HCT116 (cell line): ENCODE data around the gene FHIT. TPM values are rescaled to one million over a fixed set of nuclear protein-coding genes. Genes with fewer than 3 reads are reported as not detected.

Source experiments
- ATAC-seq: fragments of 200-7000 bp; cut with Tn5 transposase; 2 replicates; pipeline ENCODE4 v1.9.1; 2020; ENCODE audit warnings: mild to moderate bottlenecking, moderate library complexity
- BruUV-seq: library from RNA; stranded (reverse); fragments of 400-500 nt; replicated peaks from 2 replicates; lab custom pipeline; 2021; lab: Mats Ljungman, UMichigan
- CTCF ChIA-PET: fragments of 300-600 bp; sonication (Branson Sonifier 250); formaldehyde crosslinking; loops from one replicate; lab custom pipeline; 2021; ENCODE audit warnings: antibody characterized with exemption; lab: Charles Lee
- POLR2A ChIA-PET: fragments of 300-600, 350-600 bp; sonication (Branson Sonifier 250); formaldehyde crosslinking; loops from one replicate; lab custom pipeline; 2021; ENCODE audit warnings: antibody characterized with exemption; lab: Charles Lee
- RAD21 ChIA-PET, 2 experiments: fragments of 300-600 bp; sonication (Branson Sonifier 250); formaldehyde crosslinking; loops; one replicate each; lab custom pipeline; 2023; ENCODE audit warnings: low total read pairs in 2 of 2; ENCODE audit not compliant: uncharacterized antibody in 2 of 2, unreplicated experiment in 2 of 2, low non-redundant PET in 1 of 2; lab: Charles Lee
- DNase-seq: peaks from one replicate; pipeline ENCODE4 v3.0.0-alpha.2; 2010; ENCODE audit warnings: low read depth, low spot score
- H2AFZ ChIP-seq: fragments of 200-600 bp; shearing (Covaris generic), sonication (generic); 2 replicates; pipeline ENCODE4 v1.6.1; 2017; ENCODE audit warnings: low read depth, mixed run types, mixed read lengths, antibody characterized with exemption, low read length; ENCODE audit not compliant: poor library complexity, severe bottlenecking
- H3K27ac ChIP-seq: 2 replicates; pipeline ENCODE4 v1.5.1; 2012; ENCODE audit warnings: low read depth, low read length
- H3K27me3 ChIP-seq: fragments of 200-600 bp; sonication (generic); 2 replicates; pipeline ENCODE4 v1.6.1; 2016; ENCODE audit warnings: mixed run types, low read length, mixed read lengths; ENCODE audit not compliant: insufficient read depth
- H3K36me3 ChIP-seq, 2 experiments: fragments of 200-500 bp in 1 of 2; fragments of 200-600 bp in 1 of 2; sonication (Bioruptor generic) in 1 of 2; sonication (generic) in 1 of 2; 2 replicates each; pipeline versions ENCODE4 v1.5.1 to v1.6.1; 2014 to 2016; ENCODE audit warnings: low read length in 2 of 2, inconsistent platforms in 1 of 2, mixed read lengths in 1 of 2, mixed run types in 1 of 2; ENCODE audit not compliant: insufficient read depth in 2 of 2, control insufficient read depth in 1 of 2
- H3K4me1 ChIP-seq, 2 experiments: fragments of 200-600 bp in 1 of 2; sonication (generic) in 1 of 2; 2 replicates each; pipeline versions ENCODE4 v1.5.1 to v1.6.1; 2012 to 2017; ENCODE audit warnings: low read length in 2 of 2, inconsistent platforms in 1 of 2, mild to moderate bottlenecking in 1 of 2, mixed read lengths in 1 of 2, mixed run types in 1 of 2, moderate library complexity in 1 of 2; ENCODE audit not compliant: insufficient read depth in 2 of 2, control insufficient read depth in 1 of 2
- H3K4me2 ChIP-seq: fragments of 200-600 bp; sonication (generic); 2 replicates; pipeline ENCODE4 v1.6.1; 2017; ENCODE audit warnings: mixed run types, low read length, mixed read lengths
- H3K4me3 ChIP-seq, 2 experiments: fragments of 200-600 bp in 1 of 2; sonication (generic) in 1 of 2; replicated peaks in 1 of 2; 2 replicates each; pipeline ENCODE4 v1.5.1; 2011 to 2016; ENCODE audit warnings: low read length in 2 of 2, control low read depth in 1 of 2, low read depth in 1 of 2, mild to moderate bottlenecking in 1 of 2, mixed read lengths in 1 of 2, mixed run types in 1 of 2
- H3K79me2 ChIP-seq: fragments of 200-600 bp; sonication (generic); 2 replicates; pipeline ENCODE4 v1.6.1; 2017; ENCODE audit warnings: mild to moderate bottlenecking, mixed run types, low read length, moderate library complexity, mixed read lengths; ENCODE audit not compliant: insufficient read depth
- H3K9ac ChIP-seq: fragments of 200-600 bp; sonication (generic); 2 replicates; pipeline ENCODE4 v1.6.1; 2016; ENCODE audit warnings: low read length, mixed read lengths
- H3K9me2 ChIP-seq: fragments of 200-600 bp; sonication (generic), shearing (Covaris generic); 2 replicates; pipeline ENCODE4 v1.6.1; 2017; ENCODE audit warnings: mixed run types, mild to moderate bottlenecking, moderate library complexity; ENCODE audit not compliant: insufficient read depth
- H3K9me3 ChIP-seq, 2 experiments: fragments of 200-500 bp in 1 of 2; fragments of 200-600 bp in 1 of 2; sonication (Bioruptor generic) in 1 of 2; sonication (generic) in 1 of 2; 2 replicates each; pipeline ENCODE4 v1.6.1; 2014 to 2017; ENCODE audit warnings: low read length in 2 of 2, mixed read lengths in 2 of 2, inconsistent platforms in 1 of 2, low read depth in 1 of 2, mild to moderate bottlenecking in 1 of 2, mixed run types in 1 of 2, moderate library complexity in 1 of 2; ENCODE audit not compliant: control insufficient read depth in 1 of 2, insufficient read depth in 1 of 2
- H4K20me1 ChIP-seq: fragments of 200-600 bp; sonication (generic), shearing (Covaris generic); 2 replicates; pipeline ENCODE4 v1.6.1; 2017; ENCODE audit warnings: mixed run types, mild to moderate bottlenecking, moderate library complexity; ENCODE audit not compliant: insufficient read depth
- CBX3 ChIP-seq: IDR thresholded peaks from 2 replicates; pipeline ENCODE4 v1.6.1; 2012; ENCODE audit warnings: low read depth
- CEBPB ChIP-seq: IDR thresholded peaks from 2 replicates; pipeline ENCODE4 v1.6.1; 2012; ENCODE audit warnings: low read depth
- CTCF ChIP-seq, 3 experiments: fragments of 200-600 bp in 1 of 3; sonication (generic) in 1 of 3; IDR thresholded peaks in 2 of 3; conservative IDR thresholded peaks in 1 of 3; 2 replicates each; pipeline ENCODE4 v1.5.1; 2012 to 2017; ENCODE audit warnings: low read depth in 2 of 3, low read length in 2 of 3, antibody characterized with exemption in 1 of 3, borderline replicate concordance in 1 of 3, control low read depth in 1 of 3, mild to moderate bottlenecking in 1 of 3, mixed read lengths in 1 of 3, mixed run types in 1 of 3, moderate library complexity in 1 of 3; ENCODE audit not compliant: insufficient read depth in 1 of 3
- ELF1 ChIP-seq: IDR thresholded peaks from 2 replicates; pipeline ENCODE4 v1.6.1; 2012; ENCODE audit warnings: low read depth, borderline replicate concordance
- EZH2phosphoT487 ChIP-seq: fragments of 200-600 bp; IDR thresholded peaks from 2 replicates; pipeline ENCODE4 v1.6.1; 2018; ENCODE audit warnings: antibody characterized with exemption, borderline replicate concordance
- JUND ChIP-seq: IDR thresholded peaks from 2 replicates; pipeline ENCODE4 v1.6.1; 2012
- MAX ChIP-seq: IDR thresholded peaks from 2 replicates; pipeline ENCODE4 v1.6.1; 2012
- POLR2A ChIP-seq: IDR thresholded peaks from 2 replicates; pipeline ENCODE4 v1.7.0; 2011; ENCODE audit warnings: borderline replicate concordance; ENCODE audit not compliant: insufficient read depth, insufficient read length; ENCODE audit errors: extremely low read depth
- POLR2AphosphoS5 ChIP-seq: IDR thresholded peaks from 2 replicates; pipeline ENCODE4 v1.6.1; 2011; ENCODE audit warnings: mild to moderate bottlenecking, low read depth, low read length, moderate library complexity
- SP1 ChIP-seq: IDR thresholded peaks from 2 replicates; pipeline ENCODE4 v1.6.1; 2012; ENCODE audit warnings: low read depth
- SRF ChIP-seq: IDR thresholded peaks from 2 replicates; pipeline ENCODE4 v1.6.1; 2012; ENCODE audit warnings: low read depth
- TCF7L2 ChIP-seq: IDR thresholded peaks from 2 replicates; pipeline ENCODE4 v1.7.0; 2011; ENCODE audit warnings: borderline replicate concordance, inconsistent platforms; ENCODE audit not compliant: insufficient read depth, insufficient read length; ENCODE audit errors: extremely low read depth
- ZNF274 ChIP-seq: fragments of 200-500 bp; sonication (Bioruptor generic); IDR thresholded peaks from 2 replicates; pipeline ENCODE4 v1.6.1; 2014; ENCODE audit warnings: mild to moderate bottlenecking, low read depth, low read length, inconsistent platforms
- intact Hi-C: fragments of 100-400 bp; cut with micrococcal nuclease; formaldehyde crosslinking; loops from 2 replicates; pipeline ENCODE4 v1.10.0; 2022
- total RNA-seq: library from RNA; stranded (reverse); gene quantifications from one replicate; pipeline ENCODE4 v1.2.1, GENCODE V29; 2021; ENCODE audit not compliant: unreplicated experiment
- TF ChIP-seq, protein P1 (sequence below): IDR thresholded peaks from 2 replicates; pipeline ENCODE4 v1.6.1; 2011; ENCODE audit warnings: mild to moderate bottlenecking, low read length, moderate library complexity; ENCODE audit not compliant: insufficient replicate concordance; ENCODE audit errors: extremely low read depth
- TF ChIP-seq, protein P2 (sequence below): IDR thresholded peaks from 2 replicates; pipeline ENCODE4 v1.6.1; 2012; ENCODE audit warnings: low read depth

The FHIT gene
- total RNA-seq, 1 experiment from 2014 or later, result 20.1 TPM

DNA sequence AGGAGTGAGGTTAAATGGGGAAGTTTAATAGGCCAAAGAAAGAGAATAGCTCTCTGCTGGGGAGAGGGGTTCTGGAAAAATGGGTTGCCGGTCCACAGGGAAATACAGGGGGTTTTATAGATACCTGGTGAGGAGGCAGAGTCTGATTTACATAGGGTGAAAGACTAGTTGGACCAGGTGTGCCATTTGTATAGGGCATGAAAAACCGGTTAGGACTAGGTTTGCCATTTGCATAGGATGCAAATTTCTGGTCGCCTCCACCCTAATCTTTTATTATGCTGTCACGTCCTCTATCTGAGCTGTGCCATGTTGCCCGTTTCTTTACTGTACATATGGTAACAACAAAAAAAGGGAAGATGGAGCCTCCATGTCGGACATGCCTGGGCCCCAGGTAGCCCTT lies 960.1 kb downstream of the FHIT start (continued):
- no peak for TF ChIP-seq CTCF (IDR thresholded peaks at IDR 0.05 in 2 of 3, conservative IDR thresholded peaks at IDR 0.05 in 1 of 3; ENCODE audit: borderline replicate concordance in 1 of 3, insufficient read depth in 1 of 3, low read depth in 2 of 3, low read length in 2 of 3)
- TF ChIP-seq, all 23 proteins: peak for 0

DNA sequence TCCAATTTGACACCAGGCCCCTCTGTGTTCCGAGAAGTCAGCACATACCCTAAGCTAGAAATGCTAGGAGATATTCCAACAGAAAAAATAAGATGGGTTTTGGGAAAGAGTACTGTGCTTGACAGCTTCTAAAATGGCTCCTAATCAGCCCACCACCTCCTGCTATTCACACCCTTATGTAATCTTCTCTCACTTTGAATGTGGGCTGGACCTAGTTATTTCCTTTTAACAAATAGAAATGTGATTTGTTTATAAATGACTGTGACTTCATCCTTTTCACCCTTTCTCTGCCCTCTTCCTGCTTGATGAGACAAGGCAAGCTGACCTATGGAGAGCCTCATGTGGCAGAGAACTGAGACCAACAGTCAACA lies 961.1 kb downstream of the FHIT start:
- no peaks in the 10 kb centered on the region for H3K36me3 ChIP-seq
- no peak overlapping the region for H3K9ac ChIP-seq
- ATAC-seq (no peak), DNase-seq (no peak)
- intact Hi-C loops, result no loop called here
- H3K27ac ChIP-seq, result no peak overlapping the region
- H3K4me1 ChIP-seq, result no peaks in the 10 kb centered on the region
- H3K9me2 ChIP-seq, result no peaks in the 10 kb centered on the region
- H3K4me3 ChIP-seq, result no peak overlapping the region
- H3K9me3 ChIP-seq, result no peaks in the 10 kb centered on the region
- POLR2A ChIA-PET, result no interaction called here
- no peaks in the 10 kb centered on the region for H3K27me3 ChIP-seq
- TF ChIP-seq CBX3, result no peak
- no peak for TF ChIP-seq JUND
- no peak for TF ChIP-seq POLR2A
- TF ChIP-seq CTCF (IDR thresholded peaks at IDR 0.05 in 2 of 3, conservative IDR thresholded peaks at IDR 0.05 in 1 of 3; ENCODE audit: borderline replicate concordance in 1 of 3, insufficient read depth in 1 of 3, low read depth in 2 of 3, low read length in 2 of 3), result no peak
- TF ChIP-seq, protein P1, sequence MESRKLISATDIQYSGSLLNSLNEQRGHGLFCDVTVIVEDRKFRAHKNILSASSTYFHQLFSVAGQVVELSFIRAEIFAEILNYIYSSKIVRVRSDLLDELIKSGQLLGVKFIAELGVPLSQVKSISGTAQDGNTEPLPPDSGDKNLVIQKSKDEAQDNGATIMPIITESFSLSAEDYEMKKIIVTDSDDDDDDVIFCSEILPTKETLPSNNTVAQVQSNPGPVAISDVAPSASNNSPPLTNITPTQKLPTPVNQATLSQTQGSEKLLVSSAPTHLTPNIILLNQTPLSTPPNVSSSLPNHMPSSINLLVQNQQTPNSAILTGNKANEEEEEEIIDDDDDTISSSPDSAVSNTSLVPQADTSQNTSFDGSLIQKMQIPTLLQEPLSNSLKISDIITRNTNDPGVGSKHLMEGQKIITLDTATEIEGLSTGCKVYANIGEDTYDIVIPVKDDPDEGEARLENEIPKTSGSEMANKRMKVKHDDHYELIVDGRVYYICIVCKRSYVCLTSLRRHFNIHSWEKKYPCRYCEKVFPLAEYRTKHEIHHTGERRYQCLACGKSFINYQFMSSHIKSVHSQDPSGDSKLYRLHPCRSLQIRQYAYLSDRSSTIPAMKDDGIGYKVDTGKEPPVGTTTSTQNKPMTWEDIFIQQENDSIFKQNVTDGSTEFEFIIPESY, result no peak
- TF ChIP-seq POLR2AphosphoS5, result no peak
- TF ChIP-seq, protein P2, sequence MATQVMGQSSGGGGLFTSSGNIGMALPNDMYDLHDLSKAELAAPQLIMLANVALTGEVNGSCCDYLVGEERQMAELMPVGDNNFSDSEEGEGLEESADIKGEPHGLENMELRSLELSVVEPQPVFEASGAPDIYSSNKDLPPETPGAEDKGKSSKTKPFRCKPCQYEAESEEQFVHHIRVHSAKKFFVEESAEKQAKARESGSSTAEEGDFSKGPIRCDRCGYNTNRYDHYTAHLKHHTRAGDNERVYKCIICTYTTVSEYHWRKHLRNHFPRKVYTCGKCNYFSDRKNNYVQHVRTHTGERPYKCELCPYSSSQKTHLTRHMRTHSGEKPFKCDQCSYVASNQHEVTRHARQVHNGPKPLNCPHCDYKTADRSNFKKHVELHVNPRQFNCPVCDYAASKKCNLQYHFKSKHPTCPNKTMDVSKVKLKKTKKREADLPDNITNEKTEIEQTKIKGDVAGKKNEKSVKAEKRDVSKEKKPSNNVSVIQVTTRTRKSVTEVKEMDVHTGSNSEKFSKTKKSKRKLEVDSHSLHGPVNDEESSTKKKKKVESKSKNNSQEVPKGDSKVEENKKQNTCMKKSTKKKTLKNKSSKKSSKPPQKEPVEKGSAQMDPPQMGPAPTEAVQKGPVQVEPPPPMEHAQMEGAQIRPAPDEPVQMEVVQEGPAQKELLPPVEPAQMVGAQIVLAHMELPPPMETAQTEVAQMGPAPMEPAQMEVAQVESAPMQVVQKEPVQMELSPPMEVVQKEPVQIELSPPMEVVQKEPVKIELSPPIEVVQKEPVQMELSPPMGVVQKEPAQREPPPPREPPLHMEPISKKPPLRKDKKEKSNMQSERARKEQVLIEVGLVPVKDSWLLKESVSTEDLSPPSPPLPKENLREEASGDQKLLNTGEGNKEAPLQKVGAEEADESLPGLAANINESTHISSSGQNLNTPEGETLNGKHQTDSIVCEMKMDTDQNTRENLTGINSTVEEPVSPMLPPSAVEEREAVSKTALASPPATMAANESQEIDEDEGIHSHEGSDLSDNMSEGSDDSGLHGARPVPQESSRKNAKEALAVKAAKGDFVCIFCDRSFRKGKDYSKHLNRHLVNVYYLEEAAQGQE, result no peak
- TF ChIP-seq EZH2phosphoT487, result no peak
- no peak for TF ChIP-seq MAX
- no peak for TF ChIP-seq SP1
- no peak for TF ChIP-seq SRF
- no peak for TF ChIP-seq TCF7L2
- no peak for TF ChIP-seq CEBPB
- TF ChIP-seq ELF1, result no peak
- no peak for TF ChIP-seq ZNF274
- TF ChIP-seq, all 23 proteins: peak for 0
- Histone ChIP-seq H3K4me2 (no peak overlapping the region), H2AFZ (no peak overlapping the region), H4K20me1 (no peaks in the 10 kb centered on the region), H3K79me2 (no peaks in the 10 kb centered on the region)
- BruUV-seq, result no TSS peak
- ChIA-PET CTCF (no interaction called here), RAD21 (no interaction called here)
